Stimulated activated CD4-positive, alpha-beta T cell treated with anti-CD3 and anti-CD28 coated beads, Interleukin-4, amount 100 ng/mL, for 4 hours (primary cell): ENCODE results near the gene OLR1.
A peak's percentile ranks its signal among the peaks of the same experiment; 100 is the strongest.
"Not testable (repeated sequence)": the region's sequence is repeated elsewhere in the genome, so short reads cannot be mapped to it uniquely, and the experiment has no call there.

Experiments used
- DNase-seq, 2 experiments: peaks; one replicate each; pipeline ENCODE4 v3.0.0-alpha.2; 2020

OLR1 gene

DNA sequence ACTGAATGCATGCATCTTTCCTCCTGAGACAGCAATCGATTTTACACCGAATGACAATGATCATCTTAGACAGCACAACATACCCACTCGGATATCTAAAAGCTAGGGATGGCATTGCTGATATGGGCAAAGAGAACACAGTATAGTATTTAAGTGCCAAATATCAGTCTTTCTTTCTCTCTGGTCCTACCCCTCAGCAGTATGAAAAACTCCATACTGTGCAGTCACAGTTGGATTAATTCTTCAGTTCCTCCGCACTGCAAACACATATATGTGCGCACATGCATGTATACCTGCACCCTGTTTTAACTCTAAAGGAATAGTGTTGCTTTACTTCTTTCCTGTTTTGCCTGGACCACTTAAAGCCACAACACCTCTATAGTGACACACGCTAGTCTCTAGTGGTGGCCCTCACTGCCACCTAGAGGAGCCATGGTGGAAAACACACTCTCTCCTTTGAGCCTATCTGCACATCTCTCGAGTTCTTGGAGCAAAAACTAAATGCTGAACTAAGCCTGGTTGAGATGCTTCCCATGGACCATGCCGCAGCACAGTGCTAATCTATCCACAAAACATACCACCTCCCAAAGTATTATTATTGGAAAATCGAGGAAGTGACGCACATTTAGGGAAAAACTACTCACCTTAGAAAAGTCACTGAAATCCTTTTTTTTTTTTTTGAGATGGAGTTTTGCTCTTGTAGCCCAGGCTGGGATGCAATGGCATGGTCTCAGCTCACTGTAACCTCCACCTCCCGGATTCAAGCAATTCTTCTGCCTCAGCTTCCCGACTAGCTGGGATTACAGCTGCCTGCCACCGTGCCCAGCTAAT is 18.8 kb upstream of the OLR1 start:
- peak; percentile 24 to 37 for DNase-seq

DNA sequence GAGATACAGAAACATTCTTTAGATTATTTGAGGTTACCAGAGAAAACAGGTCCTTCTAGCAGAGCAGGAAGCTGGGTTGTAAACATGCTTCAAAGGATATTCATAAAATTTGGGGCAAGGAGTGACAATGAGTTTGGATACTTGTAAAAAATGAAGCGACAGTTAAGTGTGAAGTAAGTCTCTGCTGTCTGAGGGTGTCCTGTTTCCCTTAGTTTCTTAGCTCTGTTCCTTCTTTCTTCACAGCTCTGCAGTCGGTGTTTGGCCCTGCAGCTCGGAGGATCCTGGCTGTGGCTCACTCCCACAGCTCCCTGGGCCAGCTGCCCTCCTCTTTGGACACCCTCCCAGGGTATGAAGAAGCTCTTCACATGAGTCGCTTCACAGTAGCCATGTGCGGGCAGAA is 17.7 kb upstream of the OLR1 start:
- no peak for DNase-seq

GRCh38 chr12:10186958-10187357 is 15.0 kb upstream of the OLR1 start:
- DNase-seq = not testable (repeated sequence)

GRCh38 chr12:10186299-10186698 is 14.4 kb upstream of the OLR1 start:
- no peak for DNase-seq

- no peak for DNase-seq
These were observed 12.4 kb upstream of the OLR1 start for GRCh38 chr12:10184261-10184843.

DNA sequence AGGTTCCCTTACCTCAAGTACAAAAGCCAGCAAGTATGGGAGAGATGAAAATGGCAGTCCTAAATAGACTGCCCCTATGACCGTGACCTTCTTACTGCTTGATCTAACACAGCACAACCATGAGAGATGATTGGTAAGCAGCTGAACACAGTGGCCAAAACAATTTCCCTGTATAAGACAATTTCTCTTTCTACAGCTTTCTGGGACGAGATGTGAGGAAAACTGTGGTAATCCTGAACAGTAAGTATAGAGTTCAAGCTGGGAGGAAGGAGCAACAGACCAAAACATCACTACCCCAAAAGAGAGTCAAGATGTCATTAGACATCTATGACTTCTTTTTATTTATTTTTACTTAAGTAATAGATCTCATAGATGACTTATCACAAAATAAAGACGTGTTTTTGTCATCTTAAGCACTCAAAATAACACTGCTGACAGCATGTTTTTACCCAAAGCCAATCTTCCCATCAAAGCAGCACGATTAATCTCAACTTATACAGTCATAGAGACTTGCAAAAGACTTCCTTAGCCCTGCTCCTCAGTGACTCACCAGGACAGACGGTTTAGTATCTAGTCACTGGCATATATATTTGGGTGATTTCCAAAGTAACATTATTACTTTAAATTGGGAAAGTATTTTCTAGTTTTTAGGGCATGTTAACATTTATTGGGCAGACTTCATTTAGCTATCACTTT is 10.6 kb upstream of the OLR1 start:
- no peak for DNase-seq

DNA sequence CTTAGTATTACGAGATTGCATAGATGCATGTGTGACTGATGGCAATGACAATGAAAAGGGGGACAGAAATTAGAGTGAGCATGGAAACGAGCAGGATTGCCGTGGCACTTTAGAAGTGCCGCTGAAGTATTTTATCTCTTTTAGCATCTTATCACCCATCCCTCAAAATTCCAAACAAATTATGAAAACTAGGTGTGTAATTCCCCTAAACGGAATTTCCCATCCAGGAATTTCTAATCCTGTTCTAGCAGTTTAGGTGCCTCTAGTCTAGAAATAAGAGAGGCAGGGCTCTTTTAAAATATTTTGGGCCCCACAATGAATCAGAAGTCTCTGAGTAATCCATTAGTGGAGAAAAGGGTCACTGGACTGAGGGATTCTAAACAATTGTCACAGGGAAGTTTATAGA is 7.8 kb upstream of the OLR1 start:
- DNase-seq = no peak

DNA sequence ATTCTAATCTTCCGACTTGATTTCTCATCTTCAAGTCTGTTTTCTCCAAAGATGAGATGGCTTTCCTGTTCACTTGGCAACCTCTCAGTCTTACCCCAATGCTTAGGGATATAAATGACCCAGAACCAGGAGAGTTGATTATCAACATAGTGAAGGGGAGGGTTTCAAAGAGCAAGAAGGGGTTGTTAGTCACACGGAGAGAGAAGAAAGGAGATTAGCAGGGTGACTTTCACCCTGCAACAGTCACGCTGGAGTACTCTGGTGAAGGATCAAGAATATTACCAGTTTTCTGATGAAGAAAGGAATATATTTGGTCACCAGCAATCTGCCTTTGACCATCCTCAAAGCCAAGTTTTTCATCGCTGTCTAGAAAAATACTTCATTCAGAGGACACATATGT is 6.9 kb upstream of the OLR1 start, which contains the start of gene TMEM52B:
TMEM52B (plus strand) TSS at position 212 of the 400 bp plus-strand sequence. CDS start 543 bp downstream, outside the sequence.
- DNase-seq = no peak

DNA sequence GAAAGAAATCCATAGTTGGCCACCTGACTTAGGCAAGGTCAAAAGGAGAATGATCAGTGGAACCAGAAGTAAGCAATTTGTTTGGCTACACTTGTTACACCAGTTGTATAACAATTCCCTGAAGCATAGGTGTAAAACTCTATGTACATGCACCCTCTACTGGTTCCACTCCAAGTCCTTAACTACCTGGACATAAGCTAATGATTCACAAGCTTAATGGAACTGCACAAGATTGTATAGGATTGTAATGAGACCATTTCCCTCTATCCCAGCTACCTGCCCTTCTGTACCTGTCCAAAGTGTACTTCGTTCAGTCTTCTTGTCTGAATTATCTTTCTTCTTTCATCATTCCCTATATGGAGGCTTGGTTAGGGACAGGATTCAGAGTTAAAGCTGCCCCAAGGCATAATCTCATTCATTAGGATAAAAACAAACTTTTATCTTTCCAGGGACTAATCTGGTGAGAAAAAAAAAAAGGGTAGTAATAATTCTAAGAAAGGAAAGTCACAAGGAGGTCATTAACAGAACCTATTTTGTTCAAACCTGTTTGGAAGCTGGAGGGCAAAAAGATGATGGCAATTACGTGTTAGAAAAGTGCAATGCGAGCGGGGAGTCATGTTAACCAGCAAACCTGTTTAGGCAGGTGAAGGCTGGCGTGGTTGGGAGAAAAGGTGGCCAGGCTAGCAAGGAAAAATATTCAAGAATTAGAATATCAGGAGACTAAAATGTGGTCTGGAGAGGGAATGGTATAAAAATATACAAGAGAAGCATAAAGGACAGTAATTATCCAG is 4.1 kb upstream of the OLR1 start:
- no peak for DNase-seq

GRCh38 chr12:10174986-10175614 is 3.2 kb upstream of the OLR1 start:
- DNase-seq = no peak

DNA sequence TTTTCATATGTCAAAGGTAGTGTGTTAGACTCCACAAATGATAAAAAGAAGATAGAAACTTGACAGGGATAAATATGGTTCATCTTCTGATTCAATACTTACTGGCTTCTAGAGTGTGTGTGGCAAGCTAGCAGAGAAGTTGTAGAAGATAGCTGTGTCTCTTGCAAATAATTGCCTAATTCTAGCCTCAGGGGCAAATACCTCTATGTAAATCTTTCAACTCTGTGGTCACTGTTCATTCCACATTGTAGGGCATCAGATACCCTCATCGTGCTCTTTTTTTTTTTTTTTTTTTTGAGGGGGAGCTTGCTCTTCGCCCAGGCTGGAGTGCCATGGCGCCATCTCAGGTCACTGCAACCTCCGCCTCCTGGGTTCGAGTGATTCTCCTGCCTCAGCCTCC is 1.7 kb downstream of the OLR1 start:
- DNase-seq = no peak

DNA sequence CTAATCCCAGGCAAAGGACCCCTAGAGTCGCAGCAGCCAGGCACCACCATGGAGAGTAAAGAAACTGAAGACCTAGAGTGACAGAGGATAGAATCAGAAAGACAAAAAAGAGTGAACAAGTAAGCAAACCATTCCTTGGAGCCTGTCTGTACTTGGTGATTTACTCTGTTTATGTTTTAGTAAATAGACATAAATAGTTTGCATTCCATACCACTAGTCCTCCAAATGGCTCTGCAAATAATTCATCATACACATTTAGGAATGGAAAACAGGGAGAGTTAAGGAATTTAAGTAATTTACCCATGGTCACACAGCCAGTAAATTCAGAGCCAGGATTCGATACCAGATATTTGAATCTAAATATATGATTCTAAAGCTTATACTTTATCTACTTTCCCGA is 2.8 kb downstream of the OLR1 start:
- no peak for DNase-seq

DNA sequence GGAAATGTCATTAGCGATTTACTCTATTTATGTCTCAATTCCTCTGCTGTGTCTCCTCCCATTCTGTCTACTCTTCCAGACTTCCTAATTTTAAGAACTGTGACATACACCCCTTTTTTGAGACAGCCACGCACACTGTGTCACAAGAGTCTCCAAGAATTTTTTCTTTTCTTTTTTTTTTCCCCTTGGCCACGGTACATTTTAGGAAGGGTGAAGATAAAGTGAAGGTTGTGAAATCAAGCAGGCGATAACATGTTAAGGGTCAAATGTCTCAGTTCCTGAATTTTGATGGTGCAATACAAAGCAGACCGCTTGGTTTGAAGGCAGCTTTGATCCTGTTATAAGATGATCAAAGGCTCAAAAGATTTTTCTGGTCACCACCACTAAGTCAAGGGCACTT is 4.3 kb downstream of the OLR1 start:
- DNase-seq = no peak

- no peak for DNase-seq
These were observed 6.5 kb downstream of the OLR1 start for GRCh38 chr12:10165421-10165820.

DNA sequence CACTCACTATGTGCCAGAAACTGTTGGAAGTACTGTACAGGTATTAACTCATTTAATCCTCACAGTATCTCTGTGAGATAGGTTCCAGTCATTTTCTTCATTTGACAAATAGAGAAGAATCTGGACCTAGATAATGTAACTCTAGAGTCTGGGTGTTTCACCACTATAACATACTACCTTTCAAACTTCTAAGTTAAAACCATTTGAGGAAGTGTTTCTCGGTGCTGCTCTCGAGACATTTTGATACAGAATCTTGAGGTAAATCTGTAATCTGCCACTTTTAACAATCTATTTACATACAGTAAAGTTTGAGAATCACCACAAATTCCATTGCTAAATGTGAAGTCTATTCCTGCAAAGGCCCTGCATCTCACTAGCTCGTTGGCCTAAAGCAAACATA is 8.8 kb downstream of the OLR1 start:
- DNase-seq = no peak

GRCh38 chr12:10160617-10161385 is 11.1 kb downstream of the OLR1 start:
- no peak for DNase-seq

- no peak for DNase-seq
These were observed 12.7 kb downstream of the OLR1 start for GRCh38 chr12:10159280-10159679.

- DNase-seq = no peak
These were observed 13.5 kb downstream of the OLR1 start for GRCh38 chr12:10158406-10158805.

GRCh38 chr12:10155966-10156365 is 16.0 kb downstream of the OLR1 start:
- DNase-seq = no peak

- DNase-seq = no peak
These were observed 17.8 kb downstream of the OLR1 start for GRCh38 chr12:10154145-10154496.

DNA sequence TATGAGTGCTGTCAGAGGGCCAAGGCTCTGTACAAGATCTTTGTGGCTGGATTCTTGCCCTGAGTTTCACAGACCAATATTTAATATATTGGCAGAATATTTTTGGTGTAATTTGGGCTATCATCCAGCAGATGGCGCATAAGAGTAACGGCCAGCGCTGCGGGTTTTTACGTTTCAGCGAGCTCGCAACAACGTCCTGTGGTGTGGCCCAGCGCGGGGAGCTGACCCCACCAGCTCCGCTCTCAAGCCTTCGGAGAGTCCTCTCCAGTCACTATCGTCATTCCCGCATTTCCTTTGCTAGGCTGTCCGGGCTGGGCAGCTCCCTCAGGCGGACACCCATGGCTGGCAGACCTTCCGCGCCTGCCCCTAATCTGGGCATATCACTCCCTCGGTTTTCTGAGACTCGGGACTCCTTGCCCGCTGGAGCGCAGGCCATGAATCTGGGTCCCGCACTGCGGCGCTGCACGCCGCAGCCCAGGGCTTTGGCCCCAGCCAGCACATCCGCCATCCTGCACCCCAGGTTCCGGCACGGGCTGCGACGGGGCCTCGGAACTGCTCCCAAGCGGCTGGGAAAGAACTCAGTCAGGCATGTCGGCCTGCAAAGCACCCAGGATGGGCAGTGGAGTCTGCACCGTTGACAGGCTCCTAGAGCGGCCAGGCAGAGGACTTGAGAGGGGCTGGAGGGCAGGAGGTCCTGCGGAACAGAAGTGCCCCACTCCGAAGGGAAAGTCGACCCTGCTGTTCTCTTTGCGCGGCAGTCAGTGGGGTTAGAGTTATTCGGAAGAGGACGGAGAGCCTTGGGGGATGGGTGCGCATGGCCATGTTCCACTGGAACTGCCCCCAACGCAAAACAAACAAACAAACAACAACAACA is 18.4 kb downstream of the OLR1 start:
- DNase-seq = peak; percentile 36 to 40
